Lower leg skin (tissue), 4 donors: Measurements from ENCODE around the gene ZC3H18. TPM values are rescaled to one million over a fixed set of nuclear protein-coding genes. Genes with fewer than 3 reads are reported as not detected.
"Not testable (repeated sequence)": the region's sequence is repeated elsewhere in the genome, so short reads cannot be mapped to it uniquely, and the experiment has no call there.

Experiments used
- DNase-seq, 2 donors: peaks; one replicate each; pipeline ENCODE4 v3.0.0-alpha.2; 2019; ENCODE audit warnings: low spot score in 2 of 2
- H3K4me3 ChIP-seq: fragments of 200-600 bp; sonication (generic); 2 replicates; pipeline ENCODE4 v1.5.1; 2017; ENCODE audit warnings: mild to moderate bottlenecking, low read depth; ENCODE audit not compliant: poor library complexity, severe bottlenecking
- CTCF ChIP-seq, 3 donors: fragments of 450-650 bp; IDR thresholded peaks; one replicate each; pipeline ENCODE4 v1.5.1; 2016; ENCODE audit warnings: antibody characterized with exemption in 3 of 3, mild to moderate bottlenecking in 3 of 3, moderate library complexity in 2 of 3
- POLR2A ChIP-seq, 2 donors: fragments of 450-650 bp; IDR thresholded peaks; one replicate each; pipeline ENCODE4 v1.6.1; 2016 to 2017; ENCODE audit warnings: antibody characterized with exemption in 2 of 2, mild to moderate bottlenecking in 1 of 2, moderate library complexity in 1 of 2
- WGBS, 2 donors: methylation state at CpG; one replicate each; pipeline ENCODE4 v1.1.5; 2018; 5-methylcytosine and 5-hydroxymethylcytosine counted together
- intact Hi-C: fragments of 100-400 bp; cut with DNase I; formaldehyde crosslinking; loops from one replicate; pipeline ENCODE4 v1.15.0; 2023; ENCODE audit warnings: low total_unique reads
- total RNA-seq, 4 donors: library from RNA; depleted of rRNA; stranded (reverse); fragments of >200 nt; gene quantifications; one replicate each; pipeline ENCODE4 v1.1.0, GENCODE V29; 2016

The ZC3H18 gene
- total RNA-seq, 4 donors from 2014 or later = 16.5 to 32.3 (median 18.5) TPM

- DNase-seq = no peak
These were observed 97.3 kb downstream of the ZC3H18 start for GRCh38 chr16:88667461-88667860.

GRCh38 chr16:88669493-88669892 lies 99.3 kb downstream of the ZC3H18 start:
- H3K4me3 ChIP-seq, DNase-seq, intact Hi-C loops: not testable (repeated sequence)
- 85 to 93% methylated on average over 8 of the region's 8 CpGs for WGBS, 2 donors

More at GRCh38 chr16:88667461-88667860, 97.3 kb downstream of the ZC3H18 start:
- TF ChIP-seq POLR2A (IDR thresholded peaks at IDR 0.05) (no peak), CTCF (IDR thresholded peaks at IDR 0.05) (no peak)
- WGBS, 2 donors = 62 to 63% methylated on average over 4 to 5 of the region's 5 CpGs
- intact Hi-C loops = no loop called here
- no peak overlapping the region for H3K4me3 ChIP-seq

GRCh38 chr16:88669980-88670379 lies 99.8 kb downstream of the ZC3H18 start:
- WGBS, 2 donors = 70 to 72% methylated on average over 10 of the region's 10 CpGs
- TF ChIP-seq CTCF (IDR thresholded peaks at IDR 0.05) (no peak), POLR2A (IDR thresholded peaks at IDR 0.05) (no peak)
- no peak overlapping the region for H3K4me3 ChIP-seq
- intact Hi-C loops = loop anchor here (1.0 kb wide), 1 partner anchor 49 kb away; no protein-coding TSS in a partner anchor
- DNase-seq = no peak

GRCh38 chr16:88671806-88672205 lies 101.6 kb downstream of the ZC3H18 start:
- TF ChIP-seq CTCF (IDR thresholded peaks at IDR 0.05) = no peak
- TF ChIP-seq POLR2A (IDR thresholded peaks at IDR 0.05) = no peak
- WGBS, 2 donors = 87 to 93% methylated on average over 17 to 23 of the region's 23 CpGs
- H3K4me3 ChIP-seq = no peak overlapping the region
- intact Hi-C loops = no loop called here
- no peak for DNase-seq

GRCh38 chr16:88672776-88673175 lies 102.6 kb downstream of the ZC3H18 start:
- TF ChIP-seq POLR2A (IDR thresholded peaks at IDR 0.05) = no peak
- no peak for TF ChIP-seq CTCF (IDR thresholded peaks at IDR 0.05)
- WGBS, 2 donors = 63 to 65% methylated on average over 11 of the region's 11 CpGs
- DNase-seq = no peak
- H3K4me3 ChIP-seq = no peak overlapping the region
- intact Hi-C loops = no loop called here

- no peak for DNase-seq
- WGBS, 2 donors = 91 to 94% methylated on average over 19 of the region's 19 CpGs
- no peak for TF ChIP-seq CTCF (IDR thresholded peaks at IDR 0.05)
- no peak overlapping the region for H3K4me3 ChIP-seq
- intact Hi-C loops = no loop called here
These were observed 103.6 kb downstream of the ZC3H18 start for GRCh38 chr16:88673716-88674379.
